ENCODE data around the gene SPTBN5. TPM values are rescaled to one million over a fixed set of nuclear protein-coding genes. Genes with fewer than 3 reads are reported as not detected.

SPTBN5 gene
- total RNA-seq, 2 donors from 2014 or later: 0.63 to 1.3 TPM

DNA sequence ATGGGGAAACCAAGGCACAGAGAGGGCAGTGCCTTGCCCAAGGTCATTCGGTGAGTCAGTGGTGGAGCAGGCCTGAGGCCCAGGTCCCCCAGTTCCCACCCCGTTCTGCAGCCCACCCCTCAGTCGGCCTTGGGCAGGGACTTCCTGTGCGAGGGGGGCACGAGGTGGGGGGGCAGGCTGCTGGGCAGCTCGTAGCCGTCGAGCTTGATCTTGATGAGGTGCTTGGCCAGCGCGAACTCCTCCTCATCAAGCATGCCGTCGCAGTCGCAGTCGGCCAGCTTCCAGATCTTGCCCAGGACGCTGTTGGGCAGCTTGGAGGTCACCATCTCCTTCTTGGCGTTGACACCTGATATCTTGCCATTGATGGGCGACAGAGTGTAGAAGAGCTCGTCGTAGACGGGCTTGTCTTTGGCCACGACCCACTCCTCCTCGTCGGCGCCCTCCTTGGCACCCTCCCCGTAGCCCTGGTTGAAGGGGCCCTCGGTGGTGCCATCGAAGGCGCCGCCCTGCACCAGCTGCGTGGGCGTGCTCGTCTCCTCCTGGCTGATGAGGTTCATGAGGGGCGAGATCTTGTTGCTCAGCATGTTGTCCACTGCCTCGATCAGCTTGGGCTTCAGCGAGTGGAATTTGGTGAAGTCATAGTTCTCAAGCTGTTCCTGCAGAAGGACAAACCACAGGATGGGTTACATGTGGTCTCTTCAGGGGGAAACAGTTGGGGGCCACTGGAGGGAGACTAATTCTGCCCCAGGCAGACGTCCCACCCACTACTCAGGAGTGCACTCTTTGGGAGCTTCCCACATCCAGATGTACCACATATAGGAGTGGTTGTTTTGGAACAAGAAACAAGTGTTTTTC is 6.9 kb upstream of the SPTBN5 start:
- Histone ChIP-seq H3K36me3 (peaks cover 27% of the 10 kb centered on the region), H3K27ac (no peak overlapping the region), H3K9me3 (no peaks in the 10 kb centered on the region), H3K4me3 (no peak overlapping the region), H3K27me3 (no peaks in the 10 kb centered on the region), H3K4me1 (peaks cover 0 to 30% of the 10 kb centered on the region in 2 donors)
- DNase-seq (ENCODE audit: low spot score): no peak
- TF ChIP-seq, protein P1, sequence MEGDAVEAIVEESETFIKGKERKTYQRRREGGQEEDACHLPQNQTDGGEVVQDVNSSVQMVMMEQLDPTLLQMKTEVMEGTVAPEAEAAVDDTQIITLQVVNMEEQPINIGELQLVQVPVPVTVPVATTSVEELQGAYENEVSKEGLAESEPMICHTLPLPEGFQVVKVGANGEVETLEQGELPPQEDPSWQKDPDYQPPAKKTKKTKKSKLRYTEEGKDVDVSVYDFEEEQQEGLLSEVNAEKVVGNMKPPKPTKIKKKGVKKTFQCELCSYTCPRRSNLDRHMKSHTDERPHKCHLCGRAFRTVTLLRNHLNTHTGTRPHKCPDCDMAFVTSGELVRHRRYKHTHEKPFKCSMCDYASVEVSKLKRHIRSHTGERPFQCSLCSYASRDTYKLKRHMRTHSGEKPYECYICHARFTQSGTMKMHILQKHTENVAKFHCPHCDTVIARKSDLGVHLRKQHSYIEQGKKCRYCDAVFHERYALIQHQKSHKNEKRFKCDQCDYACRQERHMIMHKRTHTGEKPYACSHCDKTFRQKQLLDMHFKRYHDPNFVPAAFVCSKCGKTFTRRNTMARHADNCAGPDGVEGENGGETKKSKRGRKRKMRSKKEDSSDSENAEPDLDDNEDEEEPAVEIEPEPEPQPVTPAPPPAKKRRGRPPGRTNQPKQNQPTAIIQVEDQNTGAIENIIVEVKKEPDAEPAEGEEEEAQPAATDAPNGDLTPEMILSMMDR (IDR thresholded peaks at IDR 0.05): no peak

DNA sequence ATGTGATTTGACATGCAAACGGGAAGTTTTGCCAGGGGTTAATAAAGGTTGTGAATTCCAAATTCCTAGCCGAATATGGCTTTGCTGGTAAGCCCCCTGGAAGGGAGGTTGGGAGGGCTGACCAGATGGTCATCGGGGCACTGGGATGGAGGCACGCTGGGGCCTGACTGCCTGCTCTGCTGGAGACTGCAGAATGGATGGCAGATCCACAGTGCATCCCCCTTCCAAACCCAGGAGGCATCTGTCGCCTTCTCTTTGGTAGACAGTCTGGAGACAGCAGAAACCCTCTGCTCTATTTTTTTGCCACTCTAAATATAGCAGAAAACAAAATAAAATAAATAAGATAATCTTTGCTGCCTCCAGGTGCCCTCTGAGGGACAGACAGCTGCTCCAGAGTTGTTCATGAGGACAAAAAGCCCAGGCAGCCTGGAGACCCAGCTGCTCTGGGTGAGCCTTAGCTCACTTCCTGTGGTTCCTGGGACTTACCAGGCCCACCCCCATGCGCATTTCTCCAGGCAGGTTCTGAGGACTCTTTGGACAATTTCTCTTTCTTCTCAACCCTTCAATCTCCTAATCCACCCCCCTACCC is 6.1 kb upstream of the SPTBN5 start:
- H3K27ac ChIP-seq: no peak overlapping the region
- H3K27me3 ChIP-seq: no peaks in the 10 kb centered on the region
- peaks cover 0 to 32% of the 10 kb centered on the region in 2 donors for H3K4me1 ChIP-seq
- H3K36me3 ChIP-seq: peaks cover 24% of the 10 kb centered on the region
- no peaks in the 10 kb centered on the region for H3K9me3 ChIP-seq
- no peak overlapping the region for H3K4me3 ChIP-seq
- no peak for DNase-seq (ENCODE audit: low spot score)
- TF ChIP-seq, protein P1 (IDR thresholded peaks at IDR 0.05): no peak

DNA sequence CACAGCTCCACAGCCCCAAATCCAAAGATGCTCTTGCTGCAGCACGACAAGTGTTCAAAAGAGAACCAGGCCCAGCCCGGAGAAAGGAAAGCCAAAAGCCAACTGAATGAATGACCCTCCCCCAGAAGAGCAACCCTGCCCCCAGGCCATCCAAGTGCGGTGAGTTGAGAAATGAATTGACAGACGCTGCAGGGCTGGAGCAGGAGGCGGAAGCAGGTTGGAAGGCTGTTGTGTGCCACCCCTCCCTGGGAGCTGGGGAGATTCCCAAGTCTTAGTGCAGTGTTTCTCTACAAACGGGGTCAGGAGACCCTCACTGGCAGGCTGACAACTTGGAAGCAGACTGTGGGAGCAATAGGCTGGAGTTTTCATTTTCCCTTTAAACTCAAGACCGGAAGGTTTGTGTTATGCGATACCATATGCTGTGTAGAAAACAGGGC is 3.5 kb upstream of the SPTBN5 start:
- peaks cover 0 to 35% of the 10 kb centered on the region in 2 donors for H3K4me1 ChIP-seq
- H3K36me3 ChIP-seq: peaks cover 15% of the 10 kb centered on the region

DNA sequence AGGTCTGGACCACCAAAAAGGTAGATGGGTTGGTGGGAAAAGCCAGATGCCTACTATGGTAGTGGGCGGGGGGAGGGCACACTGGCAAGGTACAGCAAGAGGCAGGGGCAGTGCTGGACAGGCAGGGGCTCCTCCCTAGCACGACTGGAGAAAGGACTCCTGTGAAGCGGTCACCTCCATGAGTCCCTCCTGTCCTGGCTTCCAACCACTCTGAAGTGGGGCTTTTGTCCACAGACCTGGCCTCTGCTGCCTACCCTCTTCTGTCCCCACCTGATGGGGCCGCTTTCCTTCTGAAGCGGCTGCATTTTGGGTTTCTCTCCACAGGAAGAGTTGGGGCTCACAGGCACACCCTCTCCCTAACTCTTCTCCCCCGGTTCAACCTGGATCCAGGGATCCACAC is 2.7 kb upstream of the SPTBN5 start:
- H3K4me3 ChIP-seq: no peak overlapping the region
- no peaks in the 10 kb centered on the region for H3K9me3 ChIP-seq
- TF ChIP-seq, protein P1 (IDR thresholded peaks at IDR 0.05): no peak
- no peaks in the 10 kb centered on the region for H3K27me3 ChIP-seq
- peaks cover 14% of the 10 kb centered on the region for H3K36me3 ChIP-seq
- H3K27ac ChIP-seq: no peak overlapping the region
- no peak for DNase-seq (ENCODE audit: low spot score)
- peaks cover 0 to 43% of the 10 kb centered on the region in 2 donors for H3K4me1 ChIP-seq

More for the DNA sequence above, 3.5 kb upstream of the SPTBN5 start:
- H3K27me3 ChIP-seq: no peaks in the 10 kb centered on the region
- no peak overlapping the region for H3K27ac ChIP-seq
- DNase-seq (ENCODE audit: low spot score): no peak
- H3K9me3 ChIP-seq: no peaks in the 10 kb centered on the region
- TF ChIP-seq, protein P1 (IDR thresholded peaks at IDR 0.05): no peak
- no peak overlapping the region for H3K4me3 ChIP-seq

DNA sequence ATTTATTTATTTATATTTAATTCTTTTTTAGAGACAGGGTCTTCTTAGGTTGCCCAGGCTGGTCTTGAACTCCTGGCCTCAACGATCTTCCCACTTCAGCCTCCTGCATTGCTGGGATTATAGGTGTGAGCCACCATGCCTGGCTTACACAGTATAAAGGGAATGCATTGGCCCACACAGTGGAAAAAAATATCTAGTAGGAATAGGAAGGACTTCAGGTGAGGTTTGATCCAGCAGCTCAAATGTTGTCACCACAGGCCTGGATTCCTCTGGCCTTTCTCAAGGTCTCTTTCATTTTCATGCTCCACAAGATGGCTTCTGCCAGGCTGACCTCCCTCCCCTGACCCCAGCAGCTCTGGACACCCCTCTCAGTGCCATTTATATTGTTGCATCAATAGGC is 2.1 kb upstream of the SPTBN5 start:
- DNase-seq (ENCODE audit: low spot score): no peak
- H3K4me3 ChIP-seq: no peak overlapping the region
- H3K27ac ChIP-seq: peak overlapping the region in 1 of 2 donors; percentile 87
- no peaks in the 10 kb centered on the region for H3K9me3 ChIP-seq
- H3K4me1 ChIP-seq: peaks cover 0 to 45% of the 10 kb centered on the region in 2 donors
- H3K27me3 ChIP-seq: no peaks in the 10 kb centered on the region
- H3K36me3 ChIP-seq: peaks cover 12% of the 10 kb centered on the region
- TF ChIP-seq, protein P1 (IDR thresholded peaks at IDR 0.05): no peak
